Stimulated activated CD8-positive, alpha-beta memory T cell treated with anti-CD3 and anti-CD28 coated beads, Interleukin-4, amount 100 ng/mL, for 48 hours (primary cell): Measurements from ENCODE around the gene CCDC141.
"Not testable (repeated sequence)": the region's sequence is repeated elsewhere in the genome, so short reads cannot be mapped to it uniquely, and the experiment has no call there.

ENCODE experiments used
- DNase-seq: peaks from one replicate; pipeline ENCODE4 v3.0.0-alpha.2; 2020

Gene CCDC141, protein sequence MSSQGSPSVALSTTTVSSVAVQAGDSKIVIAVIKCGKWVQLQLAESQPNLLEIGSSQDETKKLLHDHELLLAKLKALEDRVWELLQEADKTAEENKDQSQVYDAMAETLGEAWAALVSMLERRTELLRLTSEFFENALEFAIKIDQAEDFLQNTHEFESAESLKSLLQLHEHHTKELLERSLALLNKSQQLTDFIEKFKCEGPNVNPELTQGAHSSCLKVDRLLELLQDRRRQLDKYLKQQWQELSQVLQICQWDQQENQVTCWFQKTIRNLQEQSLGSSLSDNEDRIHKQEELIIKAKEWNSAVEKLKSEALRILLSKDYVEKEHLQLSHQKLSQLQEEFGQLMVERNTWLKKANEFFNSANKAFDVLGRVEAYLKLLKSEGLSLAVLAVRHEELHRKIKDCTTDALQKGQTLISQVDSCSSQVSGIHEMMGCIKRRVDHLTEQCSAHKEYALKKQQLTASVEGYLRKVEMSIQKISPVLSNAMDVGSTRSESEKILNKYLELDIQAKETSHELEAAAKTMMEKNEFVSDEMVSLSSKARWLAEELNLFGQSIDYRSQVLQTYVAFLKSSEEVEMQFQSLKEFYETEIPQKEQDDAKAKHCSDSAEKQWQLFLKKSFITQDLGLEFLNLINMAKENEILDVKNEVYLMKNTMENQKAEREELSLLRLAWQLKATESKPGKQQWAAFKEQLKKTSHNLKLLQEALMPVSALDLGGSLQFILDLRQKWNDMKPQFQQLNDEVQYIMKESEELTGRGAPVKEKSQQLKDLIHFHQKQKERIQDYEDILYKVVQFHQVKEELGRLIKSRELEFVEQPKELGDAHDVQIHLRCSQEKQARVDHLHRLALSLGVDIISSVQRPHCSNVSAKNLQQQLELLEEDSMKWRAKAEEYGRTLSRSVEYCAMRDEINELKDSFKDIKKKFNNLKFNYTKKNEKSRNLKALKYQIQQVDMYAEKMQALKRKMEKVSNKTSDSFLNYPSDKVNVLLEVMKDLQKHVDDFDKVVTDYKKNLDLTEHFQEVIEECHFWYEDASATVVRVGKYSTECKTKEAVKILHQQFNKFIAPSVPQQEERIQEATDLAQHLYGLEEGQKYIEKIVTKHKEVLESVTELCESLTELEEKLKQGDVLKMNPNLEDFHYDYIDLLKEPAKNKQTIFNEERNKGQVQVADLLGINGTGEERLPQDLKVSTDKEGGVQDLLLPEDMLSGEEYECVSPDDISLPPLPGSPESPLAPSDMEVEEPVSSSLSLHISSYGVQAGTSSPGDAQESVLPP (N-terminal part only)

DNA sequence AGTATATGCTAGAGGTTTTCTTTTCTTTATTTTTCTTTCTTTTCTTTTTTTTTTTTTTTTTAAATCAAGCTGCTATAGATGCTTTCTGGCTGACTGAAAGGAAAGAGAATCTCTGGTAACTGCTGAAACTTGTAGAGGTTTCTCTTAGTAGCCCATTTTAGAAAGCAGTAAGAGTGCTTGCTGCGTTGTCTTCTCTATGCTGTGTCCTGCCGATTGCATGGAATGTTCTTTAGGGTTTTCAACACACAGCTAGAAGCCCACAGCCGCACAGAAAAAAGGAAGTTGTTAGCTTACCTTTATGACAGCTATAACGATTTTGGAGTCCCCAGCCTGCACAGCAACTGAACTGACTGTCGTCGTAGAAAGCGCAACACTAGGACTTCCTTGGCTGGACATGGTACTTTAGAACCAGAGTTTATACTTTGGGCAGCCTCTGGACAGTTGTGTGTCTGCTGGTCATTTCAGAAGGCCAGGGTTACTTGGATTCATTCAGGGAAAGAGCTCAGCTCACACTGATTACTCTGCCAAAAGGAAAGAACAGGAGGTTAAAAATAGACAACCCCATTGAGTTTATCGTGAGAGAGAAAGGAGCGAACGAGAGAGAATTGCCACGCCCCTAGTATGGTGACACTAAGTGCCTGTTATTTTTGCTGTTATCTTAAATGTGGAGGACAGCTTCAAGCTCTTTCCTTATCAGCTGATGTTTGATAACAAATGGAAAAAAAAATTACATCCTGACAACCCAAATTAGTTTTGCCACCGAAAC lies at the start of gene CCDC141:
Gene CCDC141, minus strand, starts transcription at position 592 of the 766 bp plus-strand sequence. Its CDS starts 196 bp downstream, at position 396.
- DNase-seq = peak; percentile 34

DNA sequence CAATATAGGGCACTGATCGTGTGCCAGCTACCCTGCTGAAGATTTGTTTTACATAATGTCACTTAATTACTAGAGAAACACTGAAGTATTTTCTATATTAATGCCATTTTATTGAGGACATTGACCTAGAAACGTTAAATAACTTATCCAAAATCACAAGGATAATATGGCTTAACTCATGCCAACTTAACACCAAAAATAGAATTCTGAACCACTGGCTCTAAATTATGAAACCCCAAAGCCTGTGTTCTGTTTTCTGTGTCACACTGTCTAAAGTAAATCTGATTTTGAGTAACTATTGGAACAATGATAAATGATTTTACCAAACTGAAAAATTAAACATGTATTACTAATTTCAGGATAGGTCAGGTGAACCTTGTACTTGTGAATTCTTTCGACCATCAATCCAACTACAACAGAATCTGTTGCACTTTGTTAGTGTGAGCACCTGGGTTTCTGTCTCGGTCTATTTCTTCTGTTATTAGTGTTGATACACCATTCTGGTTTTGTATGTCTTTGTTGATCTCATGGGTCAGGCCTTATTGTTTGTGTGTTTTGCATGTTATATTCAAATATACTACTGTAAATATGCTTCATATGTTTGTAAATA lies 48.2 kb upstream of the CCDC141 start:
- no peak for DNase-seq

DNA sequence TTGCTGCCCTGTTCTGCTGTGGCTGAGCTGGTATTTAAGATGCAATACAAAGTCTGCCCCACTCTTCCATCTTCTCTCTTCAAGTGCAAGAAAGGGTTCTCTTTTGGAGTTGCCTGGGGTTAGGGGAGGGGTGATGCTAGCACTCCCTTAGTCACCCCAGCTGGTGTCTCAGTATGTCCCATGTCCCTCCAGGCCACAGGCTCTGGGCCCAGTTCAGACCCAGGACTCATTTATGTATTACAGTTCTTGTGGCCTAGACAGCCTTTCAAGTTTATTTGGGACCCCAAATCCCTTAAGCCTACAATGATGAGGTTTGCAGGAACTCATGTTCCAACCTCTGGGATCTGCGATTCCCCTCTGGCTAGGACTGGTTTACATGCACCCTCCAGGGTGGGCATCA lies 47.2 kb upstream of the CCDC141 start:
- no peak for DNase-seq

DNA sequence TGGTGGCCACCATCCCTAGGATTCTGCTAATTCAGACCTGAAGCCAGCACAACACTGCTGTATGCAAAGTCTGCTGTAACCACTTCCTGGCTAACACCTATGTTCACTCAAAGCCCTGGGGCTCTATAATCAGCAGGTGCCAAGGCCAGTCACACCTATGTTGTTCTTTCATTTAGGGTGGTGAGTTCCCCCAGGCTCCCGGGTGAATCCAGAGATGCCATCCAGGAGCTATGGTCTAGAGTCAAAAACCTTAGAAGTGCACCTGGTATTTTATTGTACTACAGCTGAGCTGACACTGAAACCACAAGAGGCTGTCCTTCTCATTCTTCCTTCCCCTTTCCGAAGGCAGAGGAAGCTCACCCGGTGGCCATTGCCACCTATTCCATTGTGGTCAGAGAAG lies 46.2 kb upstream of the CCDC141 start:
- no peak for DNase-seq

DNA sequence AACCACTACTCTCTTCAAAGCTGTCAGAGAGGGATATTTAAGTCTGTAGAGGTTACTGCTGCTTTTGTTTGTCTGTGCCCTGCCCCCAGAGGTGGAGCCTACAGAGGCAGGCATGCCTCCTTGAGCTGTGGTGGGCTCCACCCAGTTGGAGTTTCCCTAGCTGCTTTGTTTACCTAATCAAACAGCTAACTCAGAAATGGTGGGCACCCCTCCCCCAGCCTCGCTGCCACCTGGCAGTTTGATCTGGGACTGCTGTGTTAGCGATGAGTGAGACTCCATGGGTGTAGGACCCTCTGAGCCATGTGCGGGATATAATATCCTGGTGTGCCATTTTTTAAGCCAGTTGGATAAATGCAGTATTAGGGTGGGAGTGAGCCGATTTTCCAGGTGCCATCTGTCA lies 43.0 kb upstream of the CCDC141 start:
- DNase-seq = not testable (repeated sequence)

DNA sequence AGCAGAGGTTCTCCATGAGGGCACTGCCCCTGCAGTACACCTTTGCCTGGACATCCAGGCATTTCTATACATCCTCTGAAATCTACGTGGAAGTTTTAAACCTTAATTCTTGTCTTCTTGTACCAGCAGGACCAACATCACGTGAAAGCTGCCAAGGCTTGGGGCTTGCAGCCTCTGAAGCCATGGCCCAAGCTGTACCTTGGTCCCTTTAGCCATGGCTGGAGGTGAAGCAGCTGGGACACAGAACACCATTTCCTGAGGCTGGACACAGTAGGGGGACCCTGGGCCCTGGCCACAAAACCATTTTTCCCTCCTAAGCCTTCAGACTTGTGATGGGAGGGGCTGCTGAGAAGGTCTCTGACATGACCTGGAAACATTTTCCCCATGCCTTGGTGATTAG lies 32.8 kb upstream of the CCDC141 start:
- no peak for DNase-seq

DNA sequence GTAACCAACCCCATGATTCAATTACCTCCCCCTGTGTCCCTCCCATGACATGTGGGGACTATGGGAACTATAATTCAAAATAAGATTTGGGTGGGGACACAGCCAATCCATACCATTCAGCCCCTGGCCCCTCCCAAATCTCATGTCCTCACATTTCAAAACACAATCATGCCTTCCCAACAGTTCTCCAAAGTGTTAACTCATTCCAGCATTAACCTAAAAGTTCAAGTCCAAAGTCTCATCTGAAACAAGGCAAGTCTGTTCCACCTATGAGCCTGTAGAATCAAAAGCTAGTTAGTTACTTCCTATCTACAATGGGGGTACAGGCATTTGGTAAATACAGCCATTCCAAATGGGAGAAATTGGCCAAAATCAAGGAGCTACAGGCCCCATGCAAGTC lies 32.0 kb upstream of the CCDC141 start:
- DNase-seq = no peak

DNA sequence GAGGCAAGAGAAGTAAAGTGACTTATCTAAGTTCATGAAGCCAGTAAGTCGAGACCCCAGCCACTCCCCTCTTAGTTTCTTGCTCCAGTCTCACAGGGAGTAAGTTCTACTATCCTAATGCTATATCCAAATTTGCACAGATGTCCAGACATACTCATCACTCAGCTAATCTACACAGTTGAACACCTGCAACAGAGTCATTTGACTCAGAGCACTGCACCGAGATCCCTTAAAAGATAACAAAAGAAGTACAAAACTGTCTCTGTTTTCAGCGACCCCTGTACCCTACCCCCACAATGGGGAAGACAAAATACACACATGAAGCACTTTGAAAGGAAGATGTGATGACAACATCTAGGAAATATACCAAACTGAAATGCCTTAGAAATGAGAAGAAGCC lies 22.6 kb upstream of the CCDC141 start:
- DNase-seq = no peak

DNA sequence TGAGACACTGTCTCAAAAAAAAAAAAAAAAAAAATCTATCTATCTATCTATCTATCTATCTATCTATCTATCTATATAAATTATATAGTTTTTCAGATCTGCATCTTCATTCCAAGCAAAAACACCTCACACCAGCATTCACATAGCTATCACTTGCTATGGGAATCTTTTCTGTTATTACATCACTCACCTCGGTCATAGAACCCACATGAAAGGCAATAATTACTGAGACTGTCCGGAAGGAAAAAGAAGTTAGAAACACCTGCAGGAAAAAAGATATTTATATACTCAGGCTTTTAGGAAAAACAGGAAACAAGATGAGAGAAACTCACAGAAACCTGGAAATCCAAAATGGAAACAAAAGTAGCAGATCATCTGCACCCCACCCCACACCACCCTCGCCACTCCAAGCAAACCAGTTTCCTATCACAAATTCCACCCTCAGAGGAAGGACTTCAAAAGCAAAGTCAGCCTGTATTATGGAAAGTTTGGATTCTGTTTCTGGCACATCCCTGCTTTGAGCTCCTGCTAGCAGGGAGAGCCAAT lies 21.9 kb upstream of the CCDC141 start:
- DNase-seq = no peak

DNA sequence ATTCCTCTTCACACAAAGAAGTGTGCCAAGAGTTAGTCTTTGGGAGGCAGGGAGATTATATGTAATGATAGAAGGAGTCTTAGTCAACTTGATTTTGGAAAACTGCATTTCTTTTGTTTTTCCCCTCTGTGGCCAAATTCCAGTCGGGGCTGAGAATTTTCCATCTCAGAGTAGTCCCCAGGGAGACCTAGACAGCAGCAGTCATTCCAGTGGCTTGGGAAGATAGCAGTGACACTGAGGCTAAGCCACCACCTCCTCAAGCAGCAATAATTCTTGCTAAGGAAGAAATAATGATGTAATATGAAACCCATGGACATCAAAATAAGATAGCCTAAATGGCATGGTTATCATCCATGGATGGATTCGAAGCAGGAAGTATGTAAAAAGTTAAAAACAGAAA lies 21.0 kb upstream of the CCDC141 start:
- no peak for DNase-seq

DNA sequence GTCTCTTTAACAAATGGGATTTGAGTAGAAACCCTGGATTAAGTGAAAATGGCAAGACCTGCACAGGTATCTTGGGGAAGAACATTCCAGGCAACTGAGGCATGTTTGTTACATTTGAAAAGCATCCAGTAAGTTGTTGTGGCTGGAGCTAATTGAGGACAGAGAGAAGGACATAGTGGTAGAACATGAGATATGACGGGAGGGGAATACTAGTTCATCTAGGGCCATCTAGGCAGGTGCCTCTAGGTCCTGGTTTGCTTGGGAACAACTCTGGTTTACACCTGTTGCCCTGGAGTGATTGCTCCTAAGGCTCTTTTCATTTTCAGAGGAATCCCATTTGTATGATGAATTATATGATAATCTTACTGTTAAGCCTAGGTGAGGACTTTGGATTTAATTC lies 19.7 kb upstream of the CCDC141 start:
- no peak for DNase-seq

DNA sequence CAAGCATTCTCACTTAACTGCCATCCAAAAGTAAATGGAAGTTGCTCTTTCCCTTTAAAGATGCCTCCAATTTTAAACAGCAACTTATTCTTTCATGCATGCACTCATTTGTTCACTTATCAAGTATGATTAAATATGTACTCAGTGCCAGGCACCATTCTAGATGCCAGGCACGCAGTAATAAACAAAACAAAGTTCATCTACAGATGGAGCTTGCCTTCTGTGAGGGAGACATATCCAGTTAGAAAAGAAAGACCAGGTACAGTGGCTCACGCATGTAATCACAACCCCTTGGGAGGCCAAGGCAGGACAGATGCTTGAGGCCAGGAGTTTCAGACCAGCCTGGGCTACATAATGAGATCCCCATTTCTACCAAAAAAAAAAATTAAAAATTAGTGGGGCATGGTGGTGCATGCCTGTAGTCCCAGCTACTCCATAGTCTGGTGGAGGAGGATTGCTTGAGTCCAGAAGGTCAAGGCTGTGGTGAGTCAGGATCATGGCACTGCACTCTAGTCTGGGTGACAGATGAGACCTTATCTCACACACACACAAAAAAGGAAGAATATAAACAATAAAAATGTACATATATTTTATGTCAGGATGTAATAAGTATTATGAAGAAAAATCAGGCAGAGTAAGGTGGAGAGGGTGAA lies 19.2 kb upstream of the CCDC141 start:
- DNase-seq = no peak

DNA sequence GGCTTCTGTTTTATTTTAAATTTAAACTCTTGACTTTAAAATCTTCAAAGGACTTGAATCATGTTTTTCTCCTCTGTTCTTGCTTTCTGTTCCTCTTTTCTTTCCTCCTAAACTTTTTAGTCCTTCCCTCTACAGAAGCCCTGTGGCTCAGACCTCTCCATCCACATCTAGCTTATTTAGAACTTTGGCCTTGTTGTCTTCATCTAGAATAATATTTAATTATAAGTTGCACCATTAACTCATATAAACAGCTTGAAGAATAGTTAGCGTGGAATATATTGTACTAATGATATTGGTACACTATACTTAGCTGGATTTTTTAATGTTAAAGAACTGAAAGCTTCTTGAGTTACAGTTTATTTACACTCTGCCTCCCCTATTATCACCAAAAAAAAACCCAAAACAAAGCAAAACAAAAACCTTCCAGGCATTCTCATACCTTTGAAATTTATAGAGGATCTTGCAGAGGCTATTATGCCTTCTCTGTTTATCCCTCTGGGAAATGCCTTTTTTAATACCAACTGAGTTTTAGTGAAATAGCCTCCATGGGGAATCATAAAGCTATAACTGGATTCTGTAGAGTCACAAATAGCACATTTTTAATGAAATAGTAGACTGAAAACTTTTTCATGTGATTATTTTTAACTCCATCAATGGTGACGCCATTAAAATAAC lies 9.2 kb upstream of the CCDC141 start:
- DNase-seq = no peak

DNA sequence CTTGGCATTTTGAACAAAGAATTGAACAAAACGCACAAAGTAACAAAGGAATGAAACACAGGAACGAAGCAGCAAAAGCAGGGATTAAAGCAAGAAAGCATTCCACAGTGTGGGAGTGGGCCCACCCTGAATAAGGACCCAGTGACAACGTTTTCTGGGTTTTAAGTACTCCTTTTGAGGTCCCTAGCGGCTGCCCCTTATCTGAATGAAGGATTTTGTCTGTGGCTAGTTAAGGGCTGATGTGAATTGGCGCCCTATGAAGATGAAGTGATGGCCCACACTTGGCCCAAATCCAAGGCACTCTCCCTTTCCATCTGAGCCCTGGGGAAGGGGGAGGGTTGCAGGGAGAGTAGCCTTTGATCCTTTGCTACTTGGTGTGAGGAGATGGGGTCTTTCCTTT lies 7.8 kb upstream of the CCDC141 start:
- no peak for DNase-seq

DNA sequence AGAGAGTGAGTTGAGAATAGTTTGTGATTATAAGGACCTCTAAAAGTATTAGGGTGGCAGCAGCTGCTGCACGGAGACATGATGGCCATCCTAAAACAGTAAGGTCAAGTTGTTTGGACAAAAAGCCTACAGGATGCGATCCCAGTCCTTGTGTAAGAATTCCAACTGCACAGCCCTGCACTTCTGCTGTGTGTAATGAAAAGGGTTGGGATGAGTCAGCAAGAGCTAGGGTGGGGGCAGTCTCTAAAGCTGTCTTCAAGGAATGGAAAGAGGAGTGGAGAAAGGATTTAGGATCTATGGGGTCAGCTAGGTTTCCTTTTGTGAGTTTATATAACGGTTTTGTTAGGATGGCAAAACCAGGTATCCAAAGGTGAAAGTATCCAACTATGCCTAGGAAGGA lies 3.6 kb upstream of the CCDC141 start:
- not testable (repeated sequence) for DNase-seq

DNA sequence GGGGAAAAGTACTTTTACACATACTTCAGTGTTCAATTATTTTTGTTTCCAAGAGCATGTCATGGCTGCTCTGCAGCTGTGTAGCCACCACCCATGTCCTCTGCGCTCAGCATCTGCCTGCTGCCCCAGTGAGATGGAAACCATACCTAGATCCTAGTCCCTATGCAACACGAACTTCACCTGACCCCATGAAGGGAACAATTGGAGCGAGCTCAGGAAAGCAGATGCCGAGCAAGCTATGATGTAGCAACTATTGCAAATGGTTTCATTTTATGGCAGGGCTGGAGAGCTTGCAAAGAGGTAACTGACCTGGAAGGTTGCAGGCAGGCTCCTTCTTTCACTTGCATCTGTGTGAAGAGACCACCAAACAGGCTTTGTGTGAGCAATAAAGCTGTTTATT lies 1.3 kb upstream of the CCDC141 start:
- DNase-seq = no peak

DNA sequence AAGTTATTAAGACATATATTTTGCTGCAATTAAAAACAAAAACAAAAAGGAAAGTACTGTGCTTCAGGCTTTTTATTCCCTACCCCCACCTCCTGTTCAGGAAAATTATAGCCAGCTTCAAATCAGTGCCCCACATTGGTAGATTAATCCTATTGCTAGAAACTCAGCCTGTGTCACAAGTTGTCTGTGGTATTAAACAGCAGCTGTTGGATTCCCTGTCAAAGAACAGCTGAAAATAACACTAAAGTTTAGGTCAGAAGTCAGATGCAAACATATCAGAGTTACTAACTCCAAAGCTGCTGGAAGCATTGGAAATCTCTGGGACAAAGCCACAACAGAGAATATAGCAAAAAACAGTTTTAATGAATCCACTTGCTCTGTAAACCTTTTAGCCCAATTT lies 818 bp upstream of the CCDC141 start:
- DNase-seq = no peak

DNA sequence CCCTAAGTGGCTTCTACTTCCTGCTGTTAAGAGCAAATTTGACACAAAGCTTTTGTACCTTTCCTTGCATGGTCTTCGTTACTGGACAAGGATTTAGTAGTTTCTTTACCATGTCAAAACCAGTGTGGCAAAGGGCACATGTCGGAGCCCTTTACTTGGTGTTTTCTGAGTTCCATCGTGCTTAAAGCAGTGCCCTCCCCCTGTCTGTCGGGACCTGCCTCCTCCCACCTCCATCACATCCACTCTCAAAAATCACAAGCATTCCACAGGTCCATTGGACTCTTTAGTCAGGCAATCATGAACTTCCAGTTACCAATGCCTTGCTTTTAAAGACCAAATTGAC lies 763 bp downstream of the CCDC141 start:
- peak; percentile 30 for DNase-seq

DNA sequence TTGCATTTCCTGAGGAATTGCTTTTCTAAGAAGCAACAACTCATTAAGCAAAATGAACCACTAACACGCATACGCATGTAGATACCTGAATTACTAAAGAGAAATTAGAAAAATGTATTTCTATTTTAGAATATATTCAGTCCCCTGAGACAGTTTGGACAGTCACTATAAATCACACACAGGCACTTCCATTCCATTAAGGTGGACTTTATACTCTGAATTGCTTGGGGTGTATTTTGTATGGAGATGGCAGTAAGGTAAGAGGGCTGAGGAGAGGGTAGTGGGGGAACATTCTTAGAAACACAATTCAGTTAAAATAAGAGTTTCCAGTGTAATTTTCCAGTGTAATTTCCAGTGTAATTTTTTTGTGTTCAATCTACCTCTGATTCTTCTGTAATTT lies 1.8 kb downstream of the CCDC141 start:
- DNase-seq = no peak

DNA sequence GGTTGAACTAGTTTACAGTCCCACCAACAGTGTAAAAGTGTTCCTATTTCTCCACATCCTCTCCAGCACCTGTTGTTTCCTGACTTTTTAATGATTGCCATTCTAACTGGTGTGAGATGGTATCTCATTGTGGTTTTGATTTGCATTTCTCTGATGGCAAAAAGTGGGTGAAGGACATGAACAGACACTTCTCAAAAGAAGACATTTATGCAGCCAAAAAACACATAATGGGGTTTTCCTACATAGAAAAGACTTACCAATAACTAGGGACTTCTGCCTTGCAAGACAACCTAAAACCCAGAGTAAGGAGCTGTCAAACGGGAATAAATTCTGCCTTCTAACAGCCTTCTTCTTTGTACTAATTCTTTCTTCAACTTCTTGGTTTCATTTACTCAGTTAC lies 4.3 kb downstream of the CCDC141 start:
- DNase-seq = not testable (repeated sequence)

DNA sequence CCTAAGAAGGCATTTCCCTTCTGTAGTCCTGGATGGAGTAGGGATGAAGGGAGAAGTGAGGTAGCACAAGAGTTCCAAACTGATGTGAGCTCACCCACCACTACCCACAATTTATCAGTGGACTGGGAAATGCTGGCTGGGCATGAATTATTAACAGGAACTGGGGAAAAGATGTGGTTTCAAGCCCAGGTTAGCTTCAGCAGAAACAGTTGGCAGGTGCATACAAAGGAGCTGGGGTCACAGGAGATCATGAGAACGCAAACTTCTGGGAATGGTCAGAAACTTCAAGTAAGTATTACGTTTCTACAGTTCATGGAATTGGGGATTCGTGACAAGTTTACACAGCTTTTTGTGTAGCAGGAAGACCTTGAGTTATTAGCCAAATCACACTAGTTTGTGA lies 5.4 kb downstream of the CCDC141 start:
- no peak for DNase-seq
